ENCODE data around the gene STATH. TPM values are rescaled to one million over a fixed set of nuclear protein-coding genes. Genes with fewer than 3 reads are reported as not detected.

STATH gene
- total and polyA plus RNA-seq, 2 experiments from 2014 or later = not detected

- Histone ChIP-seq H3K4me1 (ENCODE audit: insufficient read depth) (no peaks in the 10 kb centered on the region), H3K27me3 (ENCODE audit: insufficient read depth) (no peaks in the 10 kb centered on the region), H3K36me3 (ENCODE audit: insufficient read depth) (no peaks in the 10 kb centered on the region), H3K4me3 (no peak overlapping the region), H3K79me2 (replicated peaks; ENCODE audit: insufficient read depth) (no peaks in the 10 kb centered on the region), H2AFZ (no peak overlapping the region), H3K4me2 (no peak overlapping the region), H4K20me1 (replicated peaks; ENCODE audit: insufficient read depth) (no peaks in the 10 kb centered on the region), H3K9me2 (ENCODE audit: insufficient read depth) (no peaks in the 10 kb centered on the region), H3F3A (replicated peaks; ENCODE audit: low read depth) (no peaks in the 10 kb centered on the region), H3K27ac (ENCODE audit: low read depth) (no peak overlapping the region)
- Mint-ChIP-seq H3K9me3 (no peaks in the 10 kb centered on the region), H3K36me3 (ENCODE audit: low read depth) (no peaks in the 10 kb centered on the region), H3K27ac (no peak overlapping the region), H3K4me3 (no peak overlapping the region), H3K27me3 (ENCODE audit: insufficient read depth, low read depth, poor library complexity) (no peaks in the 10 kb centered on the region), H3K4me1 (peaks cover 3% of the 10 kb centered on the region; the same call in 2 of the 3 replicates)
- DNase-seq (ENCODE audit: low spot score) (no peak), ATAC-seq (no peak)
- TF ChIP-seq REST (IDR thresholded peaks at IDR 0.05; ENCODE audit: unreplicated experiment) (no peak), ZNF114 (CRISPR knock-in tag; IDR thresholded peaks at IDR 0.05) (no peak)
Measured at GRCh38 chr4:70000711-70001110, 4.9 kb downstream of the STATH start.

DNA sequence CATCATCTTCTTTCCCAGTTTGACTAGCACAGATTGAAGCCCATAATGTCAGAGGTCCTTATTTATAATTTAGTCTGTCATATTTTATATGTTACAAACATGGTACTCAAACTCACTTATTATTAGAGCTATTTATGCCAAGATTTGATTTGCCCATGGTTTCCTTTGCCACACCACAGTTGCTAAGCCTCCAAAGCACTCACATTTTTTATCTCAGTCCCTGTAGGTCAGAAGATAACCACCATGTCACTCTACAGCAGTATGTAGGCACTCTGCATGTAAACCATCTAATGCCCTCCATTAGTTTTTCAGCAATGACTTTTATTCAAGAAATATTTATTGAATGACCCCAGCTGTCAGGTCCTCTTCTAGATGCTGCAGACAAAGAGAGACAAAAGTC is 6.7 kb downstream of the STATH start:
- ATAC-seq (no peak), DNase-seq (ENCODE audit: low spot score) (no peak)
- Mint-ChIP-seq H3K4me1 (peaks cover 3% of the 10 kb centered on the region; the same call in 2 of the 3 replicates), H3K4me3 (no peak overlapping the region), H3K36me3 (ENCODE audit: low read depth) (no peaks in the 10 kb centered on the region), H3K27me3 (ENCODE audit: insufficient read depth, low read depth, poor library complexity) (no peaks in the 10 kb centered on the region), H3K27ac (no peak overlapping the region), H3K9me3 (no peaks in the 10 kb centered on the region)
- H3K9me2 ChIP-seq (ENCODE audit: insufficient read depth) = no peaks in the 10 kb centered on the region
- no peaks in the 10 kb centered on the region for H3K36me3 ChIP-seq (ENCODE audit: insufficient read depth)
- no peak overlapping the region for H3K4me3 ChIP-seq
- no peak overlapping the region for H3K27ac ChIP-seq (ENCODE audit: low read depth)
- H3K4me2 ChIP-seq = no peak overlapping the region
- H3F3A ChIP-seq (replicated peaks; ENCODE audit: low read depth) = no peaks in the 10 kb centered on the region
- H4K20me1 ChIP-seq (replicated peaks; ENCODE audit: insufficient read depth) = no peaks in the 10 kb centered on the region
- H2AFZ ChIP-seq = no peak overlapping the region
- no peaks in the 10 kb centered on the region for H3K79me2 ChIP-seq (replicated peaks; ENCODE audit: insufficient read depth)
- no peaks in the 10 kb centered on the region for H3K27me3 ChIP-seq (ENCODE audit: insufficient read depth)
- H3K4me1 ChIP-seq (ENCODE audit: insufficient read depth) = no peaks in the 10 kb centered on the region
- no peak for TF ChIP-seq CTCF (conservative IDR thresholded peaks at IDR 0.05; ENCODE audit: low read depth in 2 of 2)
- no peak for TF ChIP-seq EZH2 (IDR thresholded peaks at IDR 0.05; ENCODE audit: low read depth, unreplicated experiment)
- TF ChIP-seq CREB1 (CRISPR knock-in tag; IDR thresholded peaks at IDR 0.05; ENCODE audit: low read depth) = no peak
- no peak for TF ChIP-seq POLR2AphosphoS5 (IDR thresholded peaks at IDR 0.05; ENCODE audit: low read depth)
- TF ChIP-seq ZNF114 (CRISPR knock-in tag; IDR thresholded peaks at IDR 0.05) = no peak
- no peak for TF ChIP-seq REST (IDR thresholded peaks at IDR 0.05; ENCODE audit: unreplicated experiment)

Measured in GM23338 (cell line).